HepG2 (cell line): Measurements from ENCODE around the gene NKX2-3. TPM values are rescaled to one million over a fixed set of nuclear protein-coding genes. Genes with fewer than 3 reads are reported as not detected.

Source experiments
- ATAC-seq: fragments of 200-7000 bp; cut with Tn5 transposase; 3 replicates; pipeline ENCODE4 v1.9.1; 2020; ENCODE audit warnings: mild to moderate bottlenecking, moderate library complexity
- BruUV-seq: library from RNA; stranded (reverse); fragments of 400-500 nt; replicated peaks from 2 replicates; lab custom pipeline; 2021; lab: Mats Ljungman, UMichigan
- CTCF ChIA-PET: fragments of 300-600 bp; formaldehyde crosslinking; extraction: SDS; loops from one replicate; lab custom pipeline; 2021; ENCODE audit warnings: low total read pairs, inconsistent platforms, low intra/inter-chr PET ratio; lab: Yijun Ruan, JAX
- POLR2A ChIA-PET: fragments of 350-600 bp; sonication (Branson Sonifier 250); formaldehyde crosslinking; loops from one replicate; lab custom pipeline; 2020; ENCODE audit warnings: antibody characterized with exemption, inconsistent platforms; lab: Yijun Ruan, JAX
- DNase-seq: peaks from one replicate; pipeline ENCODE4 v3.0.0-alpha.2; 2015; ENCODE audit warnings: low spot score
- FAIRE-seq: peaks from 3 replicates; lab custom pipeline; 2011; peaks lifted over from hg19 to GRCh38; lab: Jason Lieb, UNC
- H2AFZ ChIP-seq: one replicate; pipeline ENCODE4 v1.6.1; 2011; ENCODE audit warnings: low read length, inconsistent platforms
- H3K27ac ChIP-seq: fragments of 300-600 bp; 3 replicates; pipeline ENCODE4 v1.8.0; 2011; ENCODE audit warnings: mixed run types, mild to moderate bottlenecking, mixed read lengths, low read length, inconsistent platforms; ENCODE audit not compliant: insufficient read depth; ENCODE audit errors: extremely low read length
- H3K27me3 ChIP-seq, 2 experiments: fragments of 200-600 bp in 1 of 2; 2 replicates in 1 of 2; 3 replicates in 1 of 2; pipeline versions ENCODE4 v1.6.0 to v1.8.0; 2011; ENCODE audit warnings: low read length in 2 of 2, mild to moderate bottlenecking in 2 of 2, moderate library complexity in 2 of 2, inconsistent platforms in 1 of 2; ENCODE audit not compliant: insufficient read depth in 2 of 2, control insufficient read depth in 1 of 2
- H3K36me3 ChIP-seq, 2 experiments: fragments of 200-600 bp in 1 of 2; replicated peaks in 1 of 2; 2 replicates in 1 of 2; 3 replicates in 1 of 2; pipeline versions ENCODE4 v1.5.1 to v1.8.0; 2011; ENCODE audit warnings: low read length in 2 of 2, inconsistent platforms in 1 of 2; ENCODE audit not compliant: insufficient read depth in 2 of 2, control insufficient read depth in 1 of 2
- H3K4me1 ChIP-seq: 2 replicates; pipeline ENCODE4 v1.5.1; 2012; ENCODE audit warnings: low read length, inconsistent platforms; ENCODE audit not compliant: insufficient read depth
- H3K4me2 ChIP-seq: 2 replicates; pipeline ENCODE4 v1.6.0; 2011; ENCODE audit warnings: low read depth, low read length, inconsistent platforms
- H3K4me3 ChIP-seq, 3 experiments: fragments of 200-600 bp in 1 of 3; sonication (generic), shearing (Covaris generic) in 1 of 3; replicated peaks in 1 of 3; 2 replicates each; pipeline ENCODE4 v1.5.1; 2011 to 2016; ENCODE audit warnings: low read length in 3 of 3, inconsistent platforms in 2 of 3, low read depth in 2 of 3, mild to moderate bottlenecking in 2 of 3, control low read depth in 1 of 3, mixed read lengths in 1 of 3; ENCODE audit not compliant: insufficient read depth in 1 of 3
- H3K79me2 ChIP-seq: one replicate; pipeline ENCODE4 v1.6.1; 2011; ENCODE audit warnings: low read length, inconsistent platforms; ENCODE audit not compliant: insufficient read depth
- H3K9ac ChIP-seq: 2 replicates; pipeline ENCODE4 v1.6.0; 2011; ENCODE audit warnings: mild to moderate bottlenecking, low read depth, low read length, inconsistent platforms; ENCODE audit not compliant: insufficient read depth
- H3K9me3 ChIP-seq: 2 replicates; pipeline ENCODE4 v1.5.1; 2012; ENCODE audit warnings: mild to moderate bottlenecking, low read length
- H4K20me1 ChIP-seq: 2 replicates; pipeline ENCODE4 v1.6.0; 2011; ENCODE audit warnings: inconsistent platforms, mild to moderate bottlenecking, low read length, moderate library complexity; ENCODE audit not compliant: insufficient read depth
- DNMT3B ChIP-seq: conservative IDR thresholded peaks from 2 replicates; pipeline ENCODE4 v1.6.1; 2016; ENCODE audit warnings: missing biosample characterization, control low read depth
- ERF ChIP-seq: IDR thresholded peaks from 2 replicates; pipeline ENCODE4 v1.6.1; 2018; ENCODE audit warnings: missing biosample characterization, missing genetic modification reagents
- TEF ChIP-seq: sonication (generic); formaldehyde crosslinking; IDR thresholded peaks from 2 replicates; pipeline ENCODE4 v1.5.0; 2020; ENCODE audit warnings: missing genetic modification reagents
- TRIM22 ChIP-seq: fragments of 450-650 bp; IDR thresholded peaks from 2 replicates; pipeline ENCODE4 v1.6.1; 2017
- ZMAT3 ChIP-seq: sonication (generic); formaldehyde crosslinking; conservative IDR thresholded peaks from 2 replicates; pipeline ENCODE4 v1.7.0; 2021; ENCODE audit warnings: missing genetic modification reagents
- WGBS: methylation state at CpG from one replicate; pipeline ENCODE4 v1.1.6; 2017; ENCODE audit warnings: low lambda C conversion rate; 5-methylcytosine and 5-hydroxymethylcytosine counted together
- in situ Hi-C: cut with HindIII; loops from 2 replicates; pipeline ENCODE4 v1.10.0; 2017; ENCODE audit warnings: low pct_unique_long_range_greater_than_20kb; ENCODE audit not compliant: extremely low pct_ligation_motif_present
- intact Hi-C: fragments of 100-400 bp; cut with micrococcal nuclease; formaldehyde crosslinking; loops from one replicate; pipeline ENCODE4 v1.10.0; 2022; ENCODE audit not compliant: unreplicated experiment
- polyA plus RNA-seq, 8 experiments: library from polyadenylated mRNA; depleted of rRNA in 3 of 8; stranded (reverse) in 7 of 8; unstranded in 1 of 8; fragments of >200 nt; fragmentation: Illumina TruSeq in 4 of 8; extraction: Trizol in 4 of 8; gene quantifications; 2 replicates each; pipeline versions ENCODE4 v1.2.1 to v1.2.3, GENCODE V29; 2011 to 2016; ENCODE audit warnings: low read depth in 4 of 8, missing spikeins in 1 of 8, mixed read lengths in 1 of 8; ENCODE audit not compliant: insufficient read depth in 1 of 8
- total RNA-seq, 5 experiments: library from RNA; depleted of rRNA; stranded (reverse); fragments of >200 nt; fragmentation: Illumina TruSeq; extraction: Trizol; gene quantifications; 2 replicates each; pipeline ENCODE4 v1.2.3, GENCODE V29; 2016; ENCODE audit warnings: low read depth in 1 of 5
- TF ChIP-seq, protein P1 (sequence below): sonication (generic); formaldehyde crosslinking; IDR thresholded peaks from 2 replicates; pipeline ENCODE4 v1.4.0; 2020; ENCODE audit warnings: missing genetic modification reagents
- TF ChIP-seq, protein P2 (sequence below): sonication (generic); formaldehyde crosslinking; IDR thresholded peaks from 2 replicates; pipeline ENCODE4 v1.5.0; 2020; ENCODE audit warnings: missing genetic modification reagents
- TF ChIP-seq, protein P3 (sequence below): sonication (generic); formaldehyde crosslinking; IDR thresholded peaks from 2 replicates; pipeline ENCODE4 v1.9.0; 2021; ENCODE audit warnings: missing genetic modification reagents, borderline replicate concordance
- TF ChIP-seq, protein P4 (sequence below): fragments of 450-650 bp; IDR thresholded peaks from 2 replicates; pipeline ENCODE4 v1.6.1; 2016

NKX2-3 gene
- total and polyA plus RNA-seq, 2 of the 13 experiments (the other 11 are each of a cell fraction or from before 2014, with no cell fraction given), result not detected

DNA sequence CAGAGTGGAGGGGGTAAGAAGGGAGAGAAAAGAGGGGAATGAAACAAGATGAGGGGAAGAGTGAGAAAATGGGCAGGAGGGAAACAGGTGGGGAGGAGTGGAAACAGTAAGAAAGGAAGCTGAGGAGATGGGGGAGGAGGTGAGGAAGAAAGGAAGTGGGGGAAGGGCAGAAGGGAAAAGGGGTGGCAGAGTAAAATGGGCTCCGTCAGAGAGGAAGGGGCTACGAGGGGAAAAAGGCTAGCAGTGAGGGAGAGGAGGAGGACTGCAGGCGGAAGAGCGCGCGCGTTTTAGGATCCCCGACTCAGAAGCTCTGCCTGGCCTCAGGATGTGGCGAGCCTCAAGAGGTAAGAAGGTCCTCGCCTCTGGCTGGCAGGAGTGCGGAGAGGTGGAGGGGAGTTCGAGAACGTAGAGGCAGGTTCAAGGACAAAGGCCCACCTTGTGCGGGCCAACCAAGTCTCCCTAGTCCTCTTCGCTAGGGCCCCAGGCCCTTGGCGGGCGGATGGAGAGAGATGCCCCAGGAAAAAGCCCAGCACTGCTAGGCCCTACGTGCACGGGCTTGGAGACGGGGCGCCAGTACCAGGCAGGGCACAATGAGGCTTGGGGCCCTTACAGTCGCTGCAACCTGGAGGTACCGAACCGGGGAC, 5.8 kb upstream of the NKX2-3 start:
- Histone ChIP-seq H2AFZ (no peak overlapping the region), H3K9me3 (no peaks in the 10 kb centered on the region), H4K20me1 (no peaks in the 10 kb centered on the region), H3K4me2 (no peak overlapping the region), H3K36me3 (no peaks in the 10 kb centered on the region), H3K4me1 (peaks cover 18% of the 10 kb centered on the region), H3K27ac (no peak overlapping the region), H3K9ac (no peak overlapping the region), H3K27me3 (peaks cover 11 to 89% of the 10 kb centered on the region in 2 experiments; a peak in 4 of 5 replicates), H3K4me3 (no peak overlapping the region), H3K79me2 (no peaks in the 10 kb centered on the region)
- intact Hi-C loops (no loop called here), in situ Hi-C loops (no loop called here)
- ATAC-seq (no peak), DNase-seq (no peak), FAIRE-seq (no peak)
- BruUV-seq, result no TSS peak
- 54% methylated on average over 16 of the region's 24 CpGs for WGBS
- ChIA-PET CTCF (no interaction called here), POLR2A (no interaction called here)
- TF ChIP-seq DNMT3B (no peak), ZMAT3 (no peak), ERF (CRISPR knock-in tag) (no peak), TRIM22 (no peak), TEF (CRISPR knock-in tag) (no peak)
- TF ChIP-seq, protein P1, sequence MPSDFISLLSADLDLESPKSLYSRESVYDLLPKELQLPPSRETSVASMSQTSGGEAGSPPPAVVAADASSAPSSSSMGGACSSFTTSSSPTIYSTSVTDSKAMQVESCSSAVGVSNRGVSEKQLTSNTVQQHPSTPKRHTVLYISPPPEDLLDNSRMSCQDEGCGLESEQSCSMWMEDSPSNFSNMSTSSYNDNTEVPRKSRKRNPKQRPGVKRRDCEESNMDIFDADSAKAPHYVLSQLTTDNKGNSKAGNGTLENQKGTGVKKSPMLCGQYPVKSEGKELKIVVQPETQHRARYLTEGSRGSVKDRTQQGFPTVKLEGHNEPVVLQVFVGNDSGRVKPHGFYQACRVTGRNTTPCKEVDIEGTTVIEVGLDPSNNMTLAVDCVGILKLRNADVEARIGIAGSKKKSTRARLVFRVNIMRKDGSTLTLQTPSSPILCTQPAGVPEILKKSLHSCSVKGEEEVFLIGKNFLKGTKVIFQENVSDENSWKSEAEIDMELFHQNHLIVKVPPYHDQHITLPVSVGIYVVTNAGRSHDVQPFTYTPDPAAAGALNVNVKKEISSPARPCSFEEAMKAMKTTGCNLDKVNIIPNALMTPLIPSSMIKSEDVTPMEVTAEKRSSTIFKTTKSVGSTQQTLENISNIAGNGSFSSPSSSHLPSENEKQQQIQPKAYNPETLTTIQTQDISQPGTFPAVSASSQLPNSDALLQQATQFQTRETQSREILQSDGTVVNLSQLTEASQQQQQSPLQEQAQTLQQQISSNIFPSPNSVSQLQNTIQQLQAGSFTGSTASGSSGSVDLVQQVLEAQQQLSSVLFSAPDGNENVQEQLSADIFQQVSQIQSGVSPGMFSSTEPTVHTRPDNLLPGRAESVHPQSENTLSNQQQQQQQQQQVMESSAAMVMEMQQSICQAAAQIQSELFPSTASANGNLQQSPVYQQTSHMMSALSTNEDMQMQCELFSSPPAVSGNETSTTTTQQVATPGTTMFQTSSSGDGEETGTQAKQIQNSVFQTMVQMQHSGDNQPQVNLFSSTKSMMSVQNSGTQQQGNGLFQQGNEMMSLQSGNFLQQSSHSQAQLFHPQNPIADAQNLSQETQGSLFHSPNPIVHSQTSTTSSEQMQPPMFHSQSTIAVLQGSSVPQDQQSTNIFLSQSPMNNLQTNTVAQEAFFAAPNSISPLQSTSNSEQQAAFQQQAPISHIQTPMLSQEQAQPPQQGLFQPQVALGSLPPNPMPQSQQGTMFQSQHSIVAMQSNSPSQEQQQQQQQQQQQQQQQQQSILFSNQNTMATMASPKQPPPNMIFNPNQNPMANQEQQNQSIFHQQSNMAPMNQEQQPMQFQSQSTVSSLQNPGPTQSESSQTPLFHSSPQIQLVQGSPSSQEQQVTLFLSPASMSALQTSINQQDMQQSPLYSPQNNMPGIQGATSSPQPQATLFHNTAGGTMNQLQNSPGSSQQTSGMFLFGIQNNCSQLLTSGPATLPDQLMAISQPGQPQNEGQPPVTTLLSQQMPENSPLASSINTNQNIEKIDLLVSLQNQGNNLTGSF (CRISPR knock-in tag), result no peak
- TF ChIP-seq, protein P2, sequence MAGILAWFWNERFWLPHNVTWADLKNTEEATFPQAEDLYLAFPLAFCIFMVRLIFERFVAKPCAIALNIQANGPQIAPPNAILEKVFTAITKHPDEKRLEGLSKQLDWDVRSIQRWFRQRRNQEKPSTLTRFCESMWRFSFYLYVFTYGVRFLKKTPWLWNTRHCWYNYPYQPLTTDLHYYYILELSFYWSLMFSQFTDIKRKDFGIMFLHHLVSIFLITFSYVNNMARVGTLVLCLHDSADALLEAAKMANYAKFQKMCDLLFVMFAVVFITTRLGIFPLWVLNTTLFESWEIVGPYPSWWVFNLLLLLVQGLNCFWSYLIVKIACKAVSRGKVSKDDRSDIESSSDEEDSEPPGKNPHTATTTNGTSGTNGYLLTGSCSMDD, result no peak
- TF ChIP-seq, protein P3, sequence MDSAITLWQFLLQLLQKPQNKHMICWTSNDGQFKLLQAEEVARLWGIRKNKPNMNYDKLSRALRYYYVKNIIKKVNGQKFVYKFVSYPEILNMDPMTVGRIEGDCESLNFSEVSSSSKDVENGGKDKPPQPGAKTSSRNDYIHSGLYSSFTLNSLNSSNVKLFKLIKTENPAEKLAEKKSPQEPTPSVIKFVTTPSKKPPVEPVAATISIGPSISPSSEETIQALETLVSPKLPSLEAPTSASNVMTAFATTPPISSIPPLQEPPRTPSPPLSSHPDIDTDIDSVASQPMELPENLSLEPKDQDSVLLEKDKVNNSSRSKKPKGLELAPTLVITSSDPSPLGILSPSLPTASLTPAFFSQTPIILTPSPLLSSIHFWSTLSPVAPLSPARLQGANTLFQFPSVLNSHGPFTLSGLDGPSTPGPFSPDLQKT (CRISPR knock-in tag), result no peak
- TF ChIP-seq, protein P4, sequence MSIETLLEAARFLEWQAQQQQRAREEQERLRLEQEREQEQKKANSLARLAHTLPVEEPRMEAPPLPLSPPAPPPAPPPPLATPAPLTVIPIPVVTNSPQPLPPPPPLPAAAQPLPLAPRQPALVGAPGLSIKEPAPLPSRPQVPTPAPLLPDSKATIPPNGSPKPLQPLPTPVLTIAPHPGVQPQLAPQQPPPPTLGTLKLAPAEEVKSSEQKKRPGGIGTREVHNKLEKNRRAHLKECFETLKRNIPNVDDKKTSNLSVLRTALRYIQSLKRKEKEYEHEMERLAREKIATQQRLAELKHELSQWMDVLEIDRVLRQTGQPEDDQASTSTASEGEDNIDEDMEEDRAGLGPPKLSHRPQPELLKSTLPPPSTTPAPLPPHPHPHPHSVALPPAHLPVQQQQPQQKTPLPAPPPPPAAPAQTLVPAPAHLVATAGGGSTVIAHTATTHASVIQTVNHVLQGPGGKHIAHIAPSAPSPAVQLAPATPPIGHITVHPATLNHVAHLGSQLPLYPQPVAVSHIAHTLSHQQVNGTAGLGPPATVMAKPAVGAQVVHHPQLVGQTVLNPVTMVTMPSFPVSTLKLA, result no peak
